HG03025 (cell line): ENCODE measurements around the gene MDM2.
"Not testable (repeated sequence)": the region's sequence is repeated elsewhere in the genome, so short reads cannot be mapped to it uniquely, and the experiment has no call there.

Experiments
- ATAC-seq: cut with Tn5 transposase; IDR thresholded peaks from one replicate; pipeline ENCODE4 v1.9.1; 2021; ENCODE audit warnings: mild to moderate bottlenecking, moderate library complexity; ENCODE audit not compliant: unreplicated experiment, low FRiP score

Gene MDM2

GRCh38 chr12:68804657-68805591, 3.1 kb upstream of the MDM2 start:
- no peak for ATAC-seq

DNA sequence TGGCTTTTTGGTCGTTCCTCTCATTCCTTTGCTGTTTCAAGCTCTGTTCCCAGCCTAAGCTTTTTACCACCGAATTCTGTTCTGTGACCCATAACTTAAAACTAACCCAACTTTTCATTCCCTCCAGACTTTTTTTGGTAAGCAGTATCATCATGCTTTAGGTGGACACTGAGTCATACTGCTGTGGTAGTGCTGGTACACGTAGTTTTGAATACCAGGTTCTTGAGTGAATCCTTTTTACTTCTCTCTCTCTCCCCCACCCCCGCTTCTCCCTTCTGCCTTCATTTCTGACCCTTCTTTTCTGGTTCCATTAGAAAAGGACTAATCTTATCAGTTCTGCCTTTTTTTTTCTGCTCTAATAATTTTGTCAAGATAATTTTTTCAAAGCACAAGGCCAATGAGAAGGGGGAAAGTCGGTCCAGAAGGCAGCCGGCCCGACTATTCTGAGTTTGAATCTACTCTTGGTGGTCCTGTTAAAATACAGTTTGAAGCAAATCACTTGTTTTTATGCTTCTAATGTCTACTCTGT, 2.3 kb upstream of the MDM2 start:
- no peak for ATAC-seq

- no peak for ATAC-seq
Measured at GRCh38 chr12:68806488-68807237, 1.3 kb upstream of the MDM2 start.

- ATAC-seq: not testable (repeated sequence)
Measured at GRCh38 chr12:68807274-68807575, 752 bp upstream of the MDM2 start.

DNA sequence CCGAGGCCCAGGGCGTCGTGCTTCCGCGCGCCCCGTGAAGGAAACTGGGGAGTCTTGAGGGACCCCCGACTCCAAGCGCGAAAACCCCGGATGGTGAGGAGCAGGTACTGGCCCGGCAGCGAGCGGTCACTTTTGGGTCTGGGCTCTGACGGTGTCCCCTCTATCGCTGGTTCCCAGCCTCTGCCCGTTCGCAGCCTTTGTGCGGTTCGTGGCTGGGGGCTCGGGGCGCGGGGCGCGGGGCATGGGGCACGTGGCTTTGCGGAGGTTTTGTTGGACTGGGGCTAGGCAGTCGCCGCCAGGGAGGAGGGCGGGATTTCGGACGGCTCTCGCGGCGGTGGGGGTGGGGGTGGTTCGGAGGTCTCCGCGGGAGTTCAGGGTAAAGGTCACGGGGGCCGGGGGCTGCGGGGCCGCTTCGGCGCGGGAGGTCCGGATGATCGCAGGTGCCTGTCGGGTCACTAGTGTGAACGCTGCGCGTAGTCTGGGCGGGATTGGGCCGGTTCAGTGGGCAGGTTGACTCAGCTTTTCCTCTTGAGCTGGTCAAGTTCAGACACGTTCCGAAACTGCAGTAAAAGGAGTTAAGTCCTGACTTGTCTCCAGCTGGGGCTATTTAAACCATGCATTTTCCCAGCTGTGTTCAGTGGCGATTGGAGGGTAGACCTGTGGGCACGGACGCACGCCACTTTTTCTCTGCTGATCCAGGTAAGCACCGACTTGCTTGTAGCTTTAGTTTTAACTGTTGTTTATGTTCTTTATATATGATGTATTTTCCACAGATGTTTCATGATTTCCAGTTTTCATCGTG, 612 bp downstream of the MDM2 start:
- ATAC-seq: peak; percentile 38

GRCh38 chr12:68809190-68810026, 1.4 kb downstream of the MDM2 start:
- no peak for ATAC-seq

- not testable (repeated sequence) for ATAC-seq
Measured at GRCh38 chr12:68810027-68810389, 2.0 kb downstream of the MDM2 start.

DNA sequence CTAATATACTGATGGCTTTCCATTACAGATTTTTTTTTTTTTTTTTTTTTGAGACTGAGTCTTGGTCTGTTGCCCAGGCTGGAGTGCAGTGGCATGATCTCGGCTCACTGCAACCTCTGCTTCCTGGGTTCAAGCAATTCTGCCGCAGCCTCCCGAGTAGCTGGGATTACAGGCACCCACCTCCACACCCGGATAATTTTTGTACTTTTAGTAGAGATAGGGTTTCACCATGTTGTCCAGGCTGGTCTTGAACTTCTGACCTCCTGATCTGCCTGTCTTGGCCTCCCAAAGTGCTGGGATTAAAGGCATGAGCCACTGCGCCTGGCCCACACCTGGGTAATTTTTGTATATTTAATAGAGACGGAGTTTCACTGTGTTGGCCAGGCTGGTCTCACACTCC, 3.6 kb downstream of the MDM2 start:
- not testable (repeated sequence) for ATAC-seq

DNA sequence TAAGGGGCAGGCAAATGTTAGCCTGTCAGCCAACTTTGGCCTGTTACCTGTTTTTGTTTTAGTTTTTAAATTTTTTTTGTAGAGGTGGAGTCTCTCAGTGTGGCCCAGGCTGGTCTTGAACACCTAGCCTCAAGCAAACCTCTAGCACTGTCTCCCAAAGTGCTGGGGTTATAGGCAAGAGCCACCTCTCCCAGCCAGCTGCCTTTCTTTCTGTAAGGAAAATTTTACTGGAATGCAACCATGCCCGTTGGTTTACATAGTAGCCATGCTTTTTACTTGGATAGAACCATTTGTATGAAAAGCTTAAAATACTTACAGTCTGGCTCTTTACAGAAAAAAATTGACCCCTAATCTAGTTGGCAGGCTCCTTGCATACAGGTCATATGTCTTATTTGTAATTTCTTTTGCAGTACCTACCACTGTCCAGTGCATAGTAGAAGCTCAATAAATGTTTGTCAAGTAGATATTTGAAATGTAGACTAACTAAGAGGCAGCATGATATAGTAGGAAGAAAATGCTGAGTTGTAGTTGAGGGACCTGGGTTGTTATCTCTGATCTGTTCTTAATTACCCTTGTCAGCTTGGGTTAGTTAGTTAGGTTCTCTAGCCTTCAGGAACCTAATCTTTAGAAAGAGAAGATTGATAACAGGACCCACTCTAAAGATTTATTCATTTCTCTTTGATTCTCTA, 4.7 kb downstream of the MDM2 start:
- ATAC-seq: no peak

DNA sequence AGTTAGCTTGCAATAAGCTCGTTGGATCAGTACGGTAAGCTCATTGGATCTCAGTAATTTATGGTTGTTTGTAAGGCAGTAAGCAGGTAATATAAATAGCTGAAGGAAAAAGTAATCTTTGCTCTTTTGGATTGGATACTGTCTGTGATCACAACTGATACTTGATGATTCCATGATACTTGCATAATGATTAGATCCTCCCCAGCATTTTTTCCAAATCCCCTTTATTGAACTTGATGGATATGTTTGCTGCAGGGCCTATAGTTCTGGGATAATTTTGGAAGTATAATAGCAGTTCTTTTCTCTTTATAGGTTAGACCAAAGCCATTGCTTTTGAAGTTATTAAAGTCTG, 5.2 kb downstream of the MDM2 start:
- no peak for ATAC-seq

DNA sequence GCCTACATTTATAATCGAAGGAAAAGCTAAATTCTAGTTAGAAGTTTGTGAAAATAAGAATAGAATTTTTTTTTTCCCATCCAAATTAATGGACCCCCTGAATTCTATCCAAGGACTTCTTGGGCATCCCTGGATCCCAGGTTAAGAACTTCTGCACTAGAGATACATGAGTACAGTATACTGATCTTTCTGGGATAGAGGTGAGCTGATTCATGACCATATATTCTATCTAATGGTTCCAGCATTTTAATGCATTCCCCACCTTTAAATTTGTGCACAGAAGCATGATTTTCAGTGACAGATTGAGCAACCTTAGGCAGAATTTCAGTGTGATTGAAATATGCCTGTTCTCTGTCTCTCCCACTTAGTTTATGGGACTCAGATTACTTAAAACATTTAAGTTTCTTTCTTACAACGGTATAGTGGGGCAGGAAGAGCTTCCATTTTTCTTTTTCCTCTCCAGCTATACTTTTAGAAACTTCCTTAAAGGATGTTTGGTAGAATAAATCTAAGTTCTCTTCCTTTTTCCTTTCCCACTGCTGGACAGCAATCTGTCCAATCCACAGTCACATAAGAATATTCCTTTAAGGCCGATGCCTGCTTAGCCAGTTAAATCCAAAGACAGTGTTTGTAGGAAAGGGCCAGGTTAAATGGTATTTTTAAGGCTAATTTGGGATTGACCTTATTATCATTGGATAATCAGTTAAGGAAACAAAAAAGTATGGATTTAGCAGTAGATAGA, 6.7 kb downstream of the MDM2 start:
- ATAC-seq: no peak

GRCh38 chr12:68815232-68815927, 7.4 kb downstream of the MDM2 start:
- ATAC-seq: no peak

DNA sequence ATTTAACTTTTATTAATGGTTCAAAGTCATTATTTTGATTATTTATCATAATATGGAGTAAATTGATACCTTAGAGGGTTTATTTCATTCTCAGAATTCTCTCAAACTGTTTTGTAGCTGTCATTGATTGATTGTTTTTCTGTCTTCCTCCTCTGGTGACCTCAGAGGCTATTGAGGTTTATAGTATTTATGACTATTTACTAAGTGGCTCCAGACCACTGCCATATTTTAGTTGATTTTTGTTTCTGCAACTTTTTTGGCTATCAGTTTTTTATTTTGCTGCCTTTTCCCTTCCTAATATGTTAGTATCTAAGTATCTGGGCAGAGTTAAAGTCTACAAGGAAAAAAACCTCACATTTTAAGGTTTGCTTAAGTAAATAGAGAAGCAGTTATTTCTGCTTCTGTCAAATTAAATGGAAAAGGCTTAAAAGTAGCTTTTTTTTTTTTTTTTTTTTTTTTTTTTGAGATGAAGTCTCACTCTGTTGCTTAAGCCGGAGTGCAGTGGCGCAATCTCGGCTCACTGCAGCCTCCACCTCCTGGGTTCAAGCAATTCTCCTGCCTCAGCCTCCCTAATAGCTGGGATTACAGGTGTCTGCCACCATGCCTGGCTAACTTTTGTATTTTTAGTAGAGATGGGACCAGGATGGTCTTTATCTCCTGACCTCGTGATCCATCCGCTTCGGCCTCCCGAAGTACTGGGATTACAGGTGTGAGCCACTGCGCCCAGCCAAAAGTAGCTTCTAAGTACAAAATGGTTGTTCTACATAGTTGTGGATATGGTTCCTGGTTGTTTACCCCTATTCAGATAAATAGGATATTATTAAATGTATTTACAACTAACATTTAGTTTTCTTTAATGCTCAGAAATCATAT, 8.2 kb downstream of the MDM2 start:
- ATAC-seq: no peak

DNA sequence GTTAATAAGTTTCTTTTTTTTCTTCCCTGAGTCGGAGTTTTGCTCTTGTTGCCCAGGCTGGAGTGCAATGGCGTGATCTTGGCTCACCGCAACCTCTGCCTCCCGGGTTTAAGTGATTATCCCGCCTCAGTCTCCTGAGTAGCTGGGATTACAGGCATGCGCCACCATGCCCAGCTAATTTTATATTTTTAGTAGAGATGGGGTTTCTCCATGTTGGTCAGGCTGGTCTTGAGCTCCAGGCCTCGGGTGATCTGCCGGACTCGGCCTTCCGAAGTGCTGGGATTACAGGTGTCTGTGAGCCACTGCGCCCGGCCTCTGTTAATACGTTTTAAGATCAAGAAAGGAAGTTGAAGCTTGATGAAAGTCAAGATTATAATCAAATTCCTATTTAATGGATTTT, 11.5 kb downstream of the MDM2 start:
- ATAC-seq: not testable (repeated sequence)

DNA sequence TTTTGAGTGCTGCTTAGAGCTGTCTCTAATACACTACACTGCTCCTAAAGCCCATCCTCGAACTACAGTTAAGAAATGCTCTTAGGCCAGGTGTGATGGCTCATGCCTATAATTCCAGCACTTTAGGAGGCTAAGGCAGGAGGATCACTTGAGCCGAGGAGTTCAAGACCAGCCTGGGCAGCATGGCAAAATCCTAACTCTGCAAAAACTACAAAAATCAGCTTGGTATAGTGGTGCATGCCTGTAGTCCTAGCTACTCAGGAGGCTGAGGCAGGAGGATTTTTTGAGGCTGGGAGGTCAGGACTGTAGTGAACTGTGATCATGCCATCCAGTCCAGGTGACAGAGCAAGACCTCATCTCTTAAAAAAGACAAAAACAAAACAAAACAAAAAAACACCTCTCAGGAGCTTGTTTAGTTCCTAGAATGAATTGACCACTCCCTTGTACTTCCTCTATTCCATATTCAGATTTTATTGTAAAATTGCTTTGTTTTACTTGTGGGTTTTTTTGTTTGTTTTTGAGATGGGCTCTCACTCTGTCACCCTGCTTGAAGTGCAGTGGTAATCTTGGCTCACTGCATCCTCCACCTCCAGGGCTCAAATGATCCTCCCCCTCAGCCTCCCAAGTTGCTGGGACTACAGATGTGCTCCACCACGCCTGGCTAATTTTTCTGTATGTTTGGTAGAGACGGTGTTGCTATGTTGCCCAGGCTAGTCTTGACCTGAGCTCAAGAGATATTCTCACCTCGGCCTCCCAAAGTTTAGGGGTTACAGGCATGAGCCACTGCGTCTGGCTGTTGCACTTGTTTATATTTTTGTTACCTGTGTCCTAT, 13.6 kb downstream of the MDM2 start:
- ATAC-seq: no peak

- no peak for ATAC-seq
Measured at GRCh38 chr12:68823696-68824095, 15.7 kb downstream of the MDM2 start.
